Activated naive CD4-positive, alpha-beta T cell treated with anti-CD3 and anti-CD28 coated beads, Interleukin-2, amount 50 U/mL, for 72 hours (primary cell): Measurements from ENCODE around the gene FCGR2B. TPM values are rescaled to one million over a fixed set of nuclear protein-coding genes. Genes with fewer than 3 reads are reported as not detected.
"Not testable (repeated sequence)": the region's sequence is repeated elsewhere in the genome, so short reads cannot be mapped to it uniquely, and the experiment has no call there.

Experiments used
- ATAC-seq, 2 donors: fragments of 150-1000 bp; cut with Tn5 transposase; 2 replicates each; pipeline ENCODE4 v1.10.0; 2021; ENCODE audit warnings: mild to moderate bottlenecking in 2 of 2, moderate library complexity in 2 of 2
- DNase-seq, 2 donors: peaks; one replicate each; pipeline ENCODE4 v3.0.0; 2021 to 2022; ENCODE audit warnings: low spot score in 2 of 2
- H3K27ac Mint-ChIP-seq, 2 donors: one replicate each; pipeline ENCODE4 v1.8.0; 2022; ENCODE audit warnings: mild to moderate bottlenecking in 2 of 2, mixed read lengths in 2 of 2
- H3K36me3 Mint-ChIP-seq, 2 donors: one replicate each; pipeline ENCODE4 v1.8.0; 2022; ENCODE audit warnings: mixed read lengths in 2 of 2
- H3K9me3 Mint-ChIP-seq, 2 donors: one replicate each; pipeline ENCODE4 v1.8.0; 2022; ENCODE audit warnings: mixed read lengths in 2 of 2
- total RNA-seq, 2 donors: library from RNA; stranded (reverse); gene quantifications; one replicate each; pipeline ENCODE4 v1.2.3, GENCODE V29; 2022

The FCGR2B gene
- under 1 TPM in 1 of 2 donors, not detected in 1; 0.21 TPM for total RNA-seq

GRCh38 chr1:161662684-161663339, at the start of gene FCGR2B:
Gene FCGR2B (plus strand): TSS chr1:161663143. CDS start chr1:161663242, 99 bp downstream.
- H3K36me3 Mint-ChIP-seq, H3K9me3 Mint-ChIP-seq, H3K27ac Mint-ChIP-seq, ATAC-seq, DNase-seq: not testable (repeated sequence)

- H3K36me3 Mint-ChIP-seq, DNase-seq, ATAC-seq, H3K9me3 Mint-ChIP-seq, H3K27ac Mint-ChIP-seq: not testable (repeated sequence)
These were observed 46.5 kb upstream of the FCGR2B start for GRCh38 chr1:161616417-161616816.

GRCh38 chr1:161618517-161618916, 44.4 kb upstream of the FCGR2B start:
- H3K27ac Mint-ChIP-seq, DNase-seq, ATAC-seq, H3K36me3 Mint-ChIP-seq, H3K9me3 Mint-ChIP-seq: not testable (repeated sequence)

- not testable (repeated sequence) for H3K27ac Mint-ChIP-seq, DNase-seq
These were observed 42.5 kb upstream of the FCGR2B start for GRCh38 chr1:161620399-161620798.

GRCh38 chr1:161621181-161622000, 41.6 kb upstream of the FCGR2B start:
- H3K27ac Mint-ChIP-seq = peak overlapping the region; percentile 95 to 98
- peak; percentile 75 to 80 for ATAC-seq
- not testable (repeated sequence) for H3K36me3 Mint-ChIP-seq, H3K9me3 Mint-ChIP-seq
- DNase-seq = peak; percentile 83 to 84

More at GRCh38 chr1:161620399-161620798, 42.5 kb upstream of the FCGR2B start:
- ATAC-seq, H3K36me3 Mint-ChIP-seq, H3K9me3 Mint-ChIP-seq: not testable (repeated sequence)

GRCh38 chr1:161622054-161622453, 40.9 kb upstream of the FCGR2B start:
- DNase-seq, H3K9me3 Mint-ChIP-seq, H3K36me3 Mint-ChIP-seq: not testable (repeated sequence)
- ATAC-seq = peak; percentile 24 to 25
- H3K27ac Mint-ChIP-seq = peak overlapping the region; percentile 95 to 98

- not testable (repeated sequence) for H3K36me3 Mint-ChIP-seq, DNase-seq, H3K27ac Mint-ChIP-seq, H3K9me3 Mint-ChIP-seq
- ATAC-seq = peak; percentile 55 to 66
These were observed 39.4 kb upstream of the FCGR2B start for GRCh38 chr1:161623401-161624051.

GRCh38 chr1:161624605-161625004, 38.3 kb upstream of the FCGR2B start:
- not testable (repeated sequence) for H3K27ac Mint-ChIP-seq, H3K9me3 Mint-ChIP-seq, ATAC-seq, DNase-seq, H3K36me3 Mint-ChIP-seq

- not testable (repeated sequence) for H3K27ac Mint-ChIP-seq, H3K9me3 Mint-ChIP-seq, ATAC-seq, DNase-seq, H3K36me3 Mint-ChIP-seq
These were observed 36.3 kb upstream of the FCGR2B start for GRCh38 chr1:161626445-161627146.

GRCh38 chr1:161630128-161630742, 32.7 kb upstream of the FCGR2B start:
- H3K36me3 Mint-ChIP-seq = not testable (repeated sequence)

GRCh38 chr1:161631076-161631475, 31.9 kb upstream of the FCGR2B start, which contains the start of gene FCGR3B:
Gene FCGR3B (minus strand): TSS chr1:161631176. CDS start chr1:161631094, 82 bp downstream.
- DNase-seq (no peak), ATAC-seq (no peak)
- Mint-ChIP-seq H3K27ac (no peak within 1 kb of the TSS), H3K9me3 (no peaks in the 10 kb centered on the region), H3K36me3 (no peaks in the 10 kb centered on the region)

More at GRCh38 chr1:161630128-161630742, 32.7 kb upstream of the FCGR2B start:
- not testable (repeated sequence) for ATAC-seq, H3K9me3 Mint-ChIP-seq, H3K27ac Mint-ChIP-seq, DNase-seq

GRCh38 chr1:161634993-161635392, 27.9 kb upstream of the FCGR2B start:
- ATAC-seq = not testable (repeated sequence)

GRCh38 chr1:161636189-161636782, 26.7 kb upstream of the FCGR2B start:
- H3K27ac Mint-ChIP-seq, H3K36me3 Mint-ChIP-seq, H3K9me3 Mint-ChIP-seq, DNase-seq: not testable (repeated sequence)
- ATAC-seq = peak; percentile 86 to 87

More at GRCh38 chr1:161634993-161635392, 27.9 kb upstream of the FCGR2B start:
- not testable (repeated sequence) for H3K27ac Mint-ChIP-seq, H3K9me3 Mint-ChIP-seq, H3K36me3 Mint-ChIP-seq, DNase-seq

GRCh38 chr1:161636976-161637375, 26.0 kb upstream of the FCGR2B start:
- not testable (repeated sequence) for H3K36me3 Mint-ChIP-seq, ATAC-seq, H3K9me3 Mint-ChIP-seq, DNase-seq
- peak overlapping the region in 1 of 2 donors; percentile 36 for H3K27ac Mint-ChIP-seq

- not testable (repeated sequence) for DNase-seq, H3K27ac Mint-ChIP-seq, ATAC-seq, H3K36me3 Mint-ChIP-seq, H3K9me3 Mint-ChIP-seq
These were observed 24.5 kb upstream of the FCGR2B start for GRCh38 chr1:161638251-161638993.
